ENCODE measurements around the gene KCNH1. TPM values are rescaled to one million over a fixed set of nuclear protein-coding genes. Genes with fewer than 3 reads are reported as not detected.

KCNH1 gene
- total RNA-seq, 1 experiment from 2014 or later: not detected

DNA sequence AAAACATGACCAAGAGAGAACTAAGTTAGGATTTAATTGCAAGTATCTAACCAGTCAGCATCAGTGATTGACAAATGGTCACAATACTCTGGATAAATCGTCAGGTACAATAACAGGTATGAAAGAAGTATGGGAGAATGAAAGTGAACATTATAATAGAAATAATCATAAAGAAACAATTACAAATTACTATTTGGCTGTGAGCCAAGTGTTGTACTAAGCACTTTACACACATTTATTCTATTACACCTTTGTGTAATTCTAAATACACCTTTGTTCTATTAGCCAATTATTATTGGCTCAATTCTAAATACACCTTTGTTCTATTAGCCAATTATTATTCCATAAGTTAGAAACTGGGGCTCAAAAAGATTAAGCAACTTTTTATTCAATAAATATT is 114.7 kb downstream of the KCNH1 start:
- Histone ChIP-seq H3K36me3 (ENCODE audit: insufficient read depth, low read length, poor library complexity, severe bottlenecking) (no peaks in the 10 kb centered on the region), H3K27ac (ENCODE audit: low read depth, low read length, poor library complexity, severe bottlenecking) (no peak overlapping the region), H3K4me1 (ENCODE audit: insufficient read depth, low read length, poor library complexity, severe bottlenecking) (no peaks in the 10 kb centered on the region), H3K27me3 (replicated peaks; ENCODE audit: insufficient read depth, low read depth, low read length, poor library complexity) (peaks cover 19% of the 10 kb centered on the region), H3K9me3 (ENCODE audit: low read depth, low read length, poor library complexity, severe bottlenecking) (no peaks in the 10 kb centered on the region), H3K4me3 (ENCODE audit: low read depth, low read length, poor library complexity, severe bottlenecking) (no peak overlapping the region)
- BruUV-seq (replicated peaks): no TSS peak
- no peak for DNase-seq (ENCODE audit: low spot score)
- no peak for TF ChIP-seq EZH2 (IDR thresholded peaks at IDR 0.05; ENCODE audit: borderline replicate concordance, low read depth, low read length, poor library complexity, severe bottlenecking)
- TF ChIP-seq, protein P1, sequence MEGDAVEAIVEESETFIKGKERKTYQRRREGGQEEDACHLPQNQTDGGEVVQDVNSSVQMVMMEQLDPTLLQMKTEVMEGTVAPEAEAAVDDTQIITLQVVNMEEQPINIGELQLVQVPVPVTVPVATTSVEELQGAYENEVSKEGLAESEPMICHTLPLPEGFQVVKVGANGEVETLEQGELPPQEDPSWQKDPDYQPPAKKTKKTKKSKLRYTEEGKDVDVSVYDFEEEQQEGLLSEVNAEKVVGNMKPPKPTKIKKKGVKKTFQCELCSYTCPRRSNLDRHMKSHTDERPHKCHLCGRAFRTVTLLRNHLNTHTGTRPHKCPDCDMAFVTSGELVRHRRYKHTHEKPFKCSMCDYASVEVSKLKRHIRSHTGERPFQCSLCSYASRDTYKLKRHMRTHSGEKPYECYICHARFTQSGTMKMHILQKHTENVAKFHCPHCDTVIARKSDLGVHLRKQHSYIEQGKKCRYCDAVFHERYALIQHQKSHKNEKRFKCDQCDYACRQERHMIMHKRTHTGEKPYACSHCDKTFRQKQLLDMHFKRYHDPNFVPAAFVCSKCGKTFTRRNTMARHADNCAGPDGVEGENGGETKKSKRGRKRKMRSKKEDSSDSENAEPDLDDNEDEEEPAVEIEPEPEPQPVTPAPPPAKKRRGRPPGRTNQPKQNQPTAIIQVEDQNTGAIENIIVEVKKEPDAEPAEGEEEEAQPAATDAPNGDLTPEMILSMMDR (conservative IDR thresholded peaks at IDR 0.05; ENCODE audit: low read depth, low read length): no peak
- POLR2A ChIA-PET (ENCODE audit: low non-redundant PET): no interaction called here
- CTCF ChIA-PET: no interaction called here
- intact Hi-C loops (cut with micrococcal nuclease; ENCODE audit: unreplicated experiment): loop anchor here (10.0 kb wide), 1 partner anchor 434 kb away; no protein-coding TSS in a partner anchor

DNA sequence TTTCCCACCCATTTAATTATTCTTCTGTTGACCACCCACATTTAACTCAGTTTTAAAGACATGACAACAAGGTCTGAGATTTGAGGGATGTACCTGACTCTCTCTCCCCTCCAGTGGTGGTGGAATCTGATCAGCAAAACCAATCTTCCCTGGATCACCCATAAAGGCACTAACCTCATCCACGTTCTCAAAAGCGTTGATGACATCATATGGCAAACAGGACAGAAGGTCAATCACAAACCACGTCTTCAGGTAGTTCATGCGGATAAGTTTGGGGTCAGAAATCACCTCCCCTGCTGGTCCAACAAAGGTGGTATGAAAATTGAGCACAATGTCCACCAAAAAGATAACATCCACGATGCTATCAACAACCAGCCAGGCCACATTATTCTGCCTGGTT is 115.3 kb downstream of the KCNH1 start:
- no TSS peak for BruUV-seq (replicated peaks)
- ChIA-PET POLR2A (ENCODE audit: low non-redundant PET) (no interaction called here), CTCF (no interaction called here)
- no peak for DNase-seq (ENCODE audit: low spot score)
- Histone ChIP-seq H3K9me3 (ENCODE audit: low read depth, low read length, poor library complexity, severe bottlenecking) (no peaks in the 10 kb centered on the region), H3K36me3 (ENCODE audit: insufficient read depth, low read length, poor library complexity, severe bottlenecking) (no peaks in the 10 kb centered on the region), H3K27me3 (replicated peaks; ENCODE audit: insufficient read depth, low read depth, low read length, poor library complexity) (peaks cover 23% of the 10 kb centered on the region), H3K4me1 (ENCODE audit: insufficient read depth, low read length, poor library complexity, severe bottlenecking) (no peaks in the 10 kb centered on the region), H3K4me3 (ENCODE audit: low read depth, low read length, poor library complexity, severe bottlenecking) (no peak overlapping the region), H3K27ac (ENCODE audit: low read depth, low read length, poor library complexity, severe bottlenecking) (no peak overlapping the region)
- intact Hi-C loops (cut with micrococcal nuclease; ENCODE audit: unreplicated experiment): loop anchor here (10.0 kb wide), 1 partner anchor 434 kb away; no protein-coding TSS in a partner anchor
- TF ChIP-seq, protein P1 (conservative IDR thresholded peaks at IDR 0.05; ENCODE audit: low read depth, low read length): no peak
- no peak for TF ChIP-seq EZH2 (IDR thresholded peaks at IDR 0.05; ENCODE audit: borderline replicate concordance, low read depth, low read length, poor library complexity, severe bottlenecking)

DNA sequence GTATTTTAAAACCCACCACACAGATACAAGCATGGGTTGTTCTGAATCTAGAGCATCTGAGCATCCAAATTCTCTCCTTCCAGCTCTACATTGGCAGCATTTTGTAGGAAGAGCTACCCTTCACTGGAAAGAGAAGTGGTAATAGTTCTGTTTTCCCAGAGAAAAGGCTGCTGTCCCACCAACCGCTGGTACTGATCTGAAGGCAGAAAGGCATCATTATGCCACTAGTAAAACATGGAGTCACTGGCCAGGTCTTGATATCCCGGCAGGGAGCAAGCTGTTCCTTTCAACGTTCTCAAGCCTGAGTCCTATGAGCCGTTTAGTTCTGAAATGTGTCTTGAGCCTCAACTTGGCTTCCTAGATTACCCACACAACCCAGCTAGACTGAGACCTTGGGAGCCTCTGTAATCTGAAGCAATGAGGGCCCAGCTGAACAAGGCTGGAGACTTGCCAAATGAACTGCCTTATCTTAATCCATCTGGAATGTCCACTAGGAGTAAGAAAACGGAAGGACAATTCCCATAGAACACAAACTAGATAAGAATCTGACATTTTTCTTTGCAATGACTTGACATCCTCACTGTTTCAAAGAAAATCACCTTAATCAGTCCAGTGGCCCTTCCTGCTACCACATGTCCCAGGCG is 116.8 kb downstream of the KCNH1 start:
- intact Hi-C loops (cut with micrococcal nuclease; ENCODE audit: unreplicated experiment): loop anchor here (10.0 kb wide), 1 partner anchor 432 kb away; no protein-coding TSS in a partner anchor
- BruUV-seq (replicated peaks): no TSS peak
- no peaks in the 10 kb centered on the region for H3K36me3 ChIP-seq (ENCODE audit: insufficient read depth, low read length, poor library complexity, severe bottlenecking)
- TF ChIP-seq, protein P1 (conservative IDR thresholded peaks at IDR 0.05; ENCODE audit: low read depth, low read length): no peak
- no peak for TF ChIP-seq EZH2 (IDR thresholded peaks at IDR 0.05; ENCODE audit: borderline replicate concordance, low read depth, low read length, poor library complexity, severe bottlenecking)
- CTCF ChIA-PET: no interaction called here
- POLR2A ChIA-PET (ENCODE audit: low non-redundant PET): no interaction called here
- H3K27me3 ChIP-seq (replicated peaks; ENCODE audit: insufficient read depth, low read depth, low read length, poor library complexity): peaks cover 23% of the 10 kb centered on the region
- H3K4me3 ChIP-seq (ENCODE audit: low read depth, low read length, poor library complexity, severe bottlenecking): no peak overlapping the region
- H3K9me3 ChIP-seq (ENCODE audit: low read depth, low read length, poor library complexity, severe bottlenecking): no peaks in the 10 kb centered on the region
- no peak for DNase-seq (ENCODE audit: low spot score)
- no peak overlapping the region for H3K27ac ChIP-seq (ENCODE audit: low read depth, low read length, poor library complexity, severe bottlenecking)
- H3K4me1 ChIP-seq (ENCODE audit: insufficient read depth, low read length, poor library complexity, severe bottlenecking): no peaks in the 10 kb centered on the region

Data from A673 (cell line).